ENCODE results near the gene VEGFA. TPM values are rescaled to one million over a fixed set of nuclear protein-coding genes. Genes with fewer than 3 reads are reported as not detected.
A peak's percentile ranks its signal among the peaks of the same experiment; 100 is the strongest.
"Not testable (repeated sequence)": the region's sequence is repeated elsewhere in the genome, so short reads cannot be mapped to it uniquely, and the experiment has no call there.

The VEGFA gene
- total RNA-seq, 2 experiments from 2014 or later, result 28.9 to 35.1 TPM

- Mint-ChIP-seq H3K4me3 (no peak overlapping the region), H3K4me1 (ENCODE audit: low read depth) (peaks cover 9% of the 10 kb centered on the region), H3K9me3 (no peaks in the 10 kb centered on the region), H3K27me3 (peaks cover 4% of the 10 kb centered on the region), H3K27ac (no peak overlapping the region), H3K36me3 (no peaks in the 10 kb centered on the region)
- POLR2A ChIA-PET, result no interaction called here
- DNase-seq, result peak; percentile 42
- intact Hi-C loops (cut with micrococcal nuclease), result loop anchor here (1.0 kb wide), 1 partner anchor 48 kb away; no protein-coding TSS in a partner anchor
- CTCF ChIA-PET, result interaction anchor here (0.7 to 1.1 kb wide), 2 partner anchors 47 to 497 kb away, joined by 3 to 4 read pairs; partner anchors contain the start of gene VEGFA
Observed at GRCh38 chr6:43817192-43817591, 47.2 kb downstream of the VEGFA start.

DNA sequence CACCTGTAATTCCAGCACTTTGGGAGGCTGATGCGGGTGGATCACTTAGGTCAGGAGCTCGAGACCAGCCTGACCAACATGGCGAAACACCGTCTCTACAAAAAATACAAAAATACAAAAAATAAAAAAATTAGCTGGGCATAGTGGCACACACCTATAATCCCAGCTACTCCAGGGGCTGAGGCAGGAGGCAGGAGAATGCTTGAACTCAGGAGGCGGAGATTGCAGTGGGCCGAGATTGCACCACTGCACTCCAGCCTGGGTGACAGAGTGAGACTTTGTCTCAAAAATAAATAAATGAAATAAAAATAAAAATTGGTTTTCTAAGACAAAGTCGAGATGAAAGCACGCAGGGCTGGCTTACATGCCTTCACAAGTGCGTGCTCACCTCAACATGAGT lies 49.0 kb downstream of the VEGFA start:
- H3K36me3 Mint-ChIP-seq; H3K4me3 Mint-ChIP-seq; H3K9me3 Mint-ChIP-seq; POLR2A ChIA-PET; H3K27ac Mint-ChIP-seq; DNase-seq; intact Hi-C loops (cut with micrococcal nuclease); H3K4me1 Mint-ChIP-seq (ENCODE audit: low read depth); H3K27me3 Mint-ChIP-seq: not testable (repeated sequence)
- CTCF ChIA-PET, result interaction anchor here (1.3 kb wide), 1 partner anchor 152 kb away, joined by 3 read pairs; no protein-coding TSS in a partner anchor

DNA sequence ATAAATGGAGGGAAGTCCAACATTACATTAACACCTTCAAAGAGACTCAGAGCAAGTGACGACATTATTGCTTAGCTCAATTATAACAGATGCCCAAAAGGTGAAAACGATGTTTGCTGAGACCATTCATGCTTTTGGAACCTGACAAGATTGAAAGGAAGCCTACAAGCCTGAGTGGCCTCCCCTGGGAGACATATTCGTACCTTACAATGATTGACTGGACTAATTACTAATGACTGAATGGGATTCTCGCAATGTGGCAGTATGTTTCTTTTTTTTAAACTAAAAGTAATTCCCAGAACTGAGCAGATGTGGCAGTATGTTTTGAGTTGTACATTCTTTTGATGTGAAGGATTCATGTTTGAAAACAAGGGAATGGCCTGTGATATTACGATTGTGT lies 49.9 kb downstream of the VEGFA start:
- intact Hi-C loops (cut with micrococcal nuclease), result no loop called here
- ChIA-PET POLR2A (no interaction called here), CTCF (interaction anchor here (1.3 kb wide), 1 partner anchor 153 kb away, joined by 3 read pairs; no protein-coding TSS in a partner anchor)
- DNase-seq, result no peak
- H3K4me3 Mint-ChIP-seq, result no peak overlapping the region
- no peaks in the 10 kb centered on the region for H3K4me1 Mint-ChIP-seq (ENCODE audit: low read depth)
- peaks cover 2% of the 10 kb centered on the region for H3K27me3 Mint-ChIP-seq
- no peaks in the 10 kb centered on the region for H3K9me3 Mint-ChIP-seq
- H3K27ac Mint-ChIP-seq, result no peak overlapping the region
- H3K36me3 Mint-ChIP-seq, result no peaks in the 10 kb centered on the region

DNA sequence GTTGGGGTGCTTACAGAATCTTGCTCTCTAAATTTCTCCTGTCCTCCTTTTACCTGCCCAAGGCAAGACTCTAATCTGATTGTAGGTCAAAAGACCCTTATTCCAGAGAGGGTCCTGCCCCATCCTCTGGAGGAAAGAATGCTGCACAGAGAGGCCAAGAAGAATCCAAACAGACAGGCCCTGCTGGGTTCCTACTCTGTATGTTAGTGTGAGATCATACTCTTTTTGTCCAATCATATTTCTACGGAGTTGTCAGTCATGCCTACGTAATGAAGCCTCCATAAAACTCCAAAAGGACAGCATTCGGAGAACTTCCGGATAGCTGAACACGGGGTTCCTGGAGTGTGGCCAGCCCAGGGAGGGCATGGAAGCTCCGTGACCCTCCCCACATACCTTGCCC lies 50.5 kb downstream of the VEGFA start:
- ChIA-PET POLR2A (no interaction called here), CTCF (no interaction called here)
- Mint-ChIP-seq H3K27ac (no peak overlapping the region), H3K36me3 (no peaks in the 10 kb centered on the region), H3K4me1 (ENCODE audit: low read depth) (no peaks in the 10 kb centered on the region), H3K9me3 (no peaks in the 10 kb centered on the region), H3K27me3 (peaks cover 2% of the 10 kb centered on the region), H3K4me3 (no peak overlapping the region)
- no peak for DNase-seq
- intact Hi-C loops (cut with micrococcal nuclease), result no loop called here

- H3K4me1 Mint-ChIP-seq (ENCODE audit: low read depth), result no peaks in the 10 kb centered on the region
- ChIA-PET POLR2A (interaction anchor here (0.7 kb wide), 1 partner anchor 23 kb away, joined by 3 read pairs; no protein-coding TSS in a partner anchor), CTCF (no interaction called here)
- no peak for DNase-seq
- no peaks in the 10 kb centered on the region for H3K36me3 Mint-ChIP-seq
- intact Hi-C loops (cut with micrococcal nuclease), result no loop called here
- H3K9me3 Mint-ChIP-seq, result no peaks in the 10 kb centered on the region
- no peak overlapping the region for H3K4me3 Mint-ChIP-seq
- peaks cover 2% of the 10 kb centered on the region for H3K27me3 Mint-ChIP-seq
- H3K27ac Mint-ChIP-seq, result no peak overlapping the region
Observed at GRCh38 chr6:43821101-43821886, 51.3 kb downstream of the VEGFA start.

DNA sequence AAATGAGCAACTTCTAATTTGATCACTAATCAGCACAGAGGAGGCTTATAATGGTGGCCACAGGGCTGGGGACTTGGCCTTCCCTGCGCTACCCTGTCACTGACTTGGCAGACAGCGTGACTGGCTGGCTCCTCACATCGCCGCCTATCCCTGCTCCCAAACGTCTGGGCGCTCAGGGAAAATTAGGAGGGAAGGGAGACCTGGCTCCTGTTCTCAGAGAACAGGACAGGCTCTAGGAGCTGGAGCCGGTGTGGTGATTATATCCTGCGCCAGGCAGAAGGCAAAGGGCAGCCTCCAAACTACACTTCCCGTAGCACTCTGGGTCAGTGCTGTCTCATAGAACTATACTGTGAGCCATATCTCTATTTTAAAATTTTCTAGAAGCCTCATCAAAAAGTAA lies 53.4 kb downstream of the VEGFA start:
- DNase-seq, result no peak
- Mint-ChIP-seq H3K4me1 (ENCODE audit: low read depth) (no peaks in the 10 kb centered on the region), H3K4me3 (no peak overlapping the region), H3K27ac (no peak overlapping the region), H3K27me3 (peaks cover 2% of the 10 kb centered on the region), H3K36me3 (no peaks in the 10 kb centered on the region), H3K9me3 (no peaks in the 10 kb centered on the region)
- ChIA-PET CTCF (no interaction called here), POLR2A (no interaction called here)
- intact Hi-C loops (cut with micrococcal nuclease), result no loop called here

GRCh38 chr6:43823879-43824702 lies 54.1 kb downstream of the VEGFA start:
- H3K27ac Mint-ChIP-seq, result no peak overlapping the region
- H3K4me1 Mint-ChIP-seq (ENCODE audit: low read depth), result no peaks in the 10 kb centered on the region
- H3K27me3 Mint-ChIP-seq, result peaks cover 2% of the 10 kb centered on the region
- no peak overlapping the region for H3K4me3 Mint-ChIP-seq
- H3K9me3 Mint-ChIP-seq, result no peaks in the 10 kb centered on the region
- no peak for DNase-seq
- intact Hi-C loops (cut with micrococcal nuclease), result no loop called here
- no peaks in the 10 kb centered on the region for H3K36me3 Mint-ChIP-seq
- ChIA-PET POLR2A (no interaction called here), CTCF (interaction anchor here (1.2 kb wide), 1 partner anchor 99 kb away, joined by 3 read pairs; no protein-coding TSS in a partner anchor)

- ChIA-PET CTCF (interaction anchor here (1.2 kb wide), 1 partner anchor 100 kb away, joined by 3 read pairs; no protein-coding TSS in a partner anchor), POLR2A (no interaction called here)
- Mint-ChIP-seq H3K4me1 (ENCODE audit: low read depth) (no peaks in the 10 kb centered on the region), H3K27ac (no peak overlapping the region), H3K4me3 (no peak overlapping the region), H3K27me3 (peaks cover 5% of the 10 kb centered on the region), H3K36me3 (no peaks in the 10 kb centered on the region), H3K9me3 (no peaks in the 10 kb centered on the region)
- intact Hi-C loops (cut with micrococcal nuclease), result no loop called here
- no peak for DNase-seq
Observed at GRCh38 chr6:43824703-43825064, 54.7 kb downstream of the VEGFA start.

DNA sequence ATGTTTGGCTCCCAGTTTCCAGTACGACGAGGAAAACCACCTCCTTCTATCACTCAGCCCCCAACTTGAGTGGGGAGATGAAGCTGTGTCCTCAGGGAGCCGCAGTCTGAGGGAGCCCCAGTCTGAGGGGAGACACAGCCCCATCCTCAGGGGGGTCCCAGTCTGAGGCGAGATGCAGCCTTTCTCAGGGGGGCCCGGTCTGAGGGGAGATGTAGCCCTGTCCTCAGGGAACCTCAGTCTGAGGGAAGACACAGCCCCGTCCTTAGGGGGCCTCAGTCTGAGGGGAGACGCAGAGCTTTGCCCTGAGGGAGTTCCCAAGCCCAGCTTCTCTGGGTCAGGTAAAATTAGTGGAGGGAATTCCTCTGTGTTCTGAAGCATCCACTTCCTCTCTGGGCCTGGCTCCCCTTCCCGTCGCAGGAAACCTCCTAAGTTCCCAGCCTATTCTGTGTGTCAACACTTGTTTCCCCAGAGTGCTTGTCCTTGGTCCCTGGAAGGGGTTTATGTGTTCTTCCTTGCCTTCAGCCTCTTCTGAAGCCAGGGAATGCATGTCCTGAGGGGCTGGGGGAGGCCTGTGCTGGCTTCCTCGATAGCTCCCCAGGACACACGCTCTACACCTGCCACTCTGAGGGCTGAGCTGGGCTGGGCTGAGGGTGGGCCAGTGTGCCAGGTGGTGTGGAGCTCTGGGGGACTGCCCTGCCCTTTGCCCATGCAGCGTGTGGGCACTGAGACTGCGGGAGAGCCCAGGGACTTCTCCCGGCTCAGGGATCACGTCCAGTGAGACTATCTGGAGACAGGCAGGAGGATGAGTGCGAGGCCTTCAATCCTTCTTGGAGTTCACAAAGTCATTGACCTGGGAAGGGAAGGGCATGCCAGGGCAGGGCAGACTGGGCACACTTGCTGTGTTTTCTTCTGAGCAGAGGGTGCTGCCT lies 55.4 kb downstream of the VEGFA start:
- no peak for DNase-seq
- H3K36me3 Mint-ChIP-seq, result no peaks in the 10 kb centered on the region
- peaks cover 5% of the 10 kb centered on the region for H3K27me3 Mint-ChIP-seq

GRCh38 chr6:43826730-43827129 lies 56.7 kb downstream of the VEGFA start:
- CTCF ChIA-PET, result no interaction called here
- H3K4me1 Mint-ChIP-seq (ENCODE audit: low read depth), result no peaks in the 10 kb centered on the region
- H3K27ac Mint-ChIP-seq, result no peak overlapping the region

More for the DNA sequence above, 55.4 kb downstream of the VEGFA start:
- Mint-ChIP-seq H3K4me3 (no peak overlapping the region), H3K9me3 (no peaks in the 10 kb centered on the region), H3K27ac (no peak overlapping the region), H3K4me1 (ENCODE audit: low read depth) (no peaks in the 10 kb centered on the region)
- intact Hi-C loops (cut with micrococcal nuclease), result no loop called here
- ChIA-PET CTCF (interaction anchor here (1.2 kb wide), 1 partner anchor 100 kb away, joined by 3 read pairs; no protein-coding TSS in a partner anchor), POLR2A (no interaction called here)

DNA sequence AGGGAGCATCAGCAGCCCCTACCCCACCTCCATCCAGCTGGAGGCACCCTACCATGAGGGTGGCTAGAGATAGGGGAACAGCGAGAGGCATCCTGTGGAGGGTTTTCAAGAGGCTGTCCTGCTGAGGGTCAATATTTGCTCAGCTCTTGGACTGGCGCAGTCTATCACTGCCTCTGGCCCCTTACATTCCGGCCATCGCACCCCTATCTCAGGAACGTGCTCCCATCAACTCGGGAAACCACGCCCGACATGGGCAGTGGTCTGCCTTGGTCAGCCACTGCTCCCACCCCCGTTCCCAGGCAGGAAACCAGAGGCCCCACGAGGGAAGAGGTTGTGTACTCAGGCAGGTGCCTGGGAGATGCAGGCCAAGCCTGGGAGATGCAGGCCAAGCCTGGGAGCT lies 57.9 kb downstream of the VEGFA start:
- Mint-ChIP-seq H3K36me3 (no peaks in the 10 kb centered on the region), H3K9me3 (no peaks in the 10 kb centered on the region), H3K27ac (no peak overlapping the region), H3K4me1 (ENCODE audit: low read depth) (no peaks in the 10 kb centered on the region), H3K4me3 (no peak overlapping the region), H3K27me3 (peaks cover 5% of the 10 kb centered on the region)
- ChIA-PET CTCF (no interaction called here), POLR2A (no interaction called here)
- DNase-seq, result no peak
- intact Hi-C loops (cut with micrococcal nuclease), result no loop called here

More at GRCh38 chr6:43826730-43827129, 56.7 kb downstream of the VEGFA start:
- no peak for DNase-seq
- peaks cover 5% of the 10 kb centered on the region for H3K27me3 Mint-ChIP-seq
- POLR2A ChIA-PET, result no interaction called here
- H3K36me3 Mint-ChIP-seq, result no peaks in the 10 kb centered on the region
- H3K9me3 Mint-ChIP-seq, result no peaks in the 10 kb centered on the region
- H3K4me3 Mint-ChIP-seq, result no peak overlapping the region
- intact Hi-C loops (cut with micrococcal nuclease), result no loop called here

DNA sequence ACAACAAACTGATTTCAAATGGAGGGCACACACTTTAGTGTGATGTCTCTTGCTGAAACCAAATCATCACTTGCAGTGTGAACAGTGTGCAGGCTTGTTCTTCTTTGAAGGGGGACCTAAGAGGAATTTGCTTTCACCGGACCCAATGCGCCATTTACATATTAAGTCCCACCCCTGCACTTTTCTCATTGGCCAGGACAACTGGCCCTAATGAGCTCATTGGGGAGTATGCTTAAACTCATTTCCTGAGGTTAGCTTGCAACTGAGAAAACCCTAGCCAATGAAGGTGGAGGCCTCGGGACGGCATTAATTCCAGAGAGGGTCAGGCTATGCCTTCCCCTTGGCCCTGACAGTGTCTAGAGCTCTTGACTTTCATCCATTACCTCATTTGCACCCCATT lies 58.7 kb downstream of the VEGFA start:
- Mint-ChIP-seq H3K9me3 (no peaks in the 10 kb centered on the region), H3K4me1 (ENCODE audit: low read depth) (no peaks in the 10 kb centered on the region), H3K27me3 (peaks cover 5% of the 10 kb centered on the region), H3K36me3 (no peaks in the 10 kb centered on the region), H3K27ac (no peak overlapping the region), H3K4me3 (no peak overlapping the region)
- intact Hi-C loops (cut with micrococcal nuclease), result no loop called here
- CTCF ChIA-PET, result no interaction called here
- no peak for DNase-seq
- POLR2A ChIA-PET, result no interaction called here

All from activated CD4-positive, alpha-beta memory T cell treated with anti-CD3 and anti-CD28 coated beads for 36 hours (primary cell).